Measurements from ENCODE around the gene AKNA. TPM values are rescaled to one million over a fixed set of nuclear protein-coding genes. Genes with fewer than 3 reads are reported as not detected.
A peak's percentile ranks its signal among the peaks of the same experiment; 100 is the strongest.

AKNA gene
- total and polyA plus RNA-seq, 2 of the 8 experiments (the other 6 are each of a cell fraction or from before 2014, with no cell fraction given) = 21.0 to 27.4 TPM

DNA sequence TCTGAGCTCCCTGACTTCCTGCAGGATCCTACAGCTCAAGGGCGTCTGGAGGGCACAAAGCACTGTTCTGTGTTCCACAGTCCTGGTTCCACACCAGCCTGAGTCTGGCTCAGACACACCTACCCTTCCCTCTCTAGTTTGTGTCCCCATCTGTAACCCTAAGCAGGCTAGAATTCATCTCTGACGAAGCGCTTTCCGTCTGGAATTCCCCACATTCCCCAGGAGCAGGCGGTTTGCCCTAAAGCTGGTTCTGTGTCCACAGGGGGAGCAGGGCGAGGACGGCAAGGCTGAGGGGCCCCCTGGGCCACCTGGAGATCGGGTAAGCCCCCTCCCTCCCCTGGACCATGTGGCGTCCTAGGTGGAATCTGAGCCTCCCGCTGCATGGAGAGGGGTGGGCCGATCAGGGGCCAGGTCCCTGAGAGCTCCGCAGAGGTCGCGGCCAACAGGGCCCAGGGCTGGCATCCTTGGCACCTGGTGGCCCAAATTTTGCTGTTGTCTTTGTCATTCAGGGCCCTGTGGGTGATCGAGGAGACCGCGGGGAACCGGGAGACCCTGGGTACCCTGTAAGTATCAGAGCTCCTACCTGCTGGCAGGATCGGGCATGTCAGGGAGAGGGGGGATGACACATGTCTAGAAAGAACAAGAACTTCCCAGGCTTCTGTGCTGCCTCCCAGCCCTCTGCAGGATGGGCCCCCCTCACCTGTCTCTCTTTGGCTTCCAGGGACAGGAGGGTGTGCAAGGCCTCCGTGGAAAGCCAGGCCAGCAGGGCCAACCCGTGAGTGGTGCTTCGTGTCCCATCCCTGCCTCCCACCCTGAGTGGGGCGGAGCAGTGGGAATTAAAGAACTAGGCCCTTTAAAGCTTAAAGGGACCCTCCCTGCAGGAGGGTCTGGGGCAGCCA is 99.3 kb downstream of the AKNA start (continued):
- no peak; the same call in 1 of the 2 replicates for TF ChIP-seq GABPA (IDR thresholded peaks at IDR 0.05; ENCODE audit: borderline replicate concordance, insufficient read depth, low read length)
- no peak for TF ChIP-seq EGR1 (IDR thresholded peaks at IDR 0.05; ENCODE audit: borderline replicate concordance, low read depth, low read length)
- TF ChIP-seq SAP30 (IDR thresholded peaks at IDR 0.05; ENCODE audit: insufficient read depth, insufficient replicate concordance, low read length) = no peak
- no peak for TF ChIP-seq CHD1 (IDR thresholded peaks at IDR 0.05; ENCODE audit: low read depth, low read length)
- no peak for TF ChIP-seq POLR2A (IDR thresholded peaks at IDR 0.05; ENCODE audit: control extremely low read depth in 1 of 2, low read depth in 2 of 2, low read length in 2 of 2)
- no peak for TF ChIP-seq BRCA1 (IDR thresholded peaks at IDR 0.05; ENCODE audit: low read depth, low read length)
- TF ChIP-seq SRF (IDR thresholded peaks at IDR 0.05; ENCODE audit: low read depth, low read length) = no peak
- no peak for TF ChIP-seq JUN (IDR thresholded peaks at IDR 0.05; ENCODE audit: low read depth, low read length)
- peak; percentile 91 for TF ChIP-seq TEAD4 (IDR thresholded peaks at IDR 0.05; ENCODE audit: low read depth, low read length)
- TF ChIP-seq, protein P1, sequence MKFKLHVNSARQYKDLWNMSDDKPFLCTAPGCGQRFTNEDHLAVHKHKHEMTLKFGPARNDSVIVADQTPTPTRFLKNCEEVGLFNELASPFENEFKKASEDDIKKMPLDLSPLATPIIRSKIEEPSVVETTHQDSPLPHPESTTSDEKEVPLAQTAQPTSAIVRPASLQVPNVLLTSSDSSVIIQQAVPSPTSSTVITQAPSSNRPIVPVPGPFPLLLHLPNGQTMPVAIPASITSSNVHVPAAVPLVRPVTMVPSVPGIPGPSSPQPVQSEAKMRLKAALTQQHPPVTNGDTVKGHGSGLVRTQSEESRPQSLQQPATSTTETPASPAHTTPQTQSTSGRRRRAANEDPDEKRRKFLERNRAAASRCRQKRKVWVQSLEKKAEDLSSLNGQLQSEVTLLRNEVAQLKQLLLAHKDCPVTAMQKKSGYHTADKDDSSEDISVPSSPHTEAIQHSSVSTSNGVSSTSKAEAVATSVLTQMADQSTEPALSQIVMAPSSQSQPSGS (IDR thresholded peaks at IDR 0.05; ENCODE audit: low read length) = no peak
- TF ChIP-seq CBX8 (IDR thresholded peaks at IDR 0.05; ENCODE audit: borderline replicate concordance, low read depth, low read length) = no peak
- no peak for TF ChIP-seq POLR2AphosphoS5 (IDR thresholded peaks at IDR 0.05; ENCODE audit: low read depth, low read length)
- peak; percentile 38 for TF ChIP-seq ASH2L (IDR thresholded peaks at IDR 0.05; ENCODE audit: low read length)
- no peak for TF ChIP-seq HDAC6 (IDR thresholded peaks at IDR 0.05; ENCODE audit: low read depth, low read length)
- 0 out of 2 replicates have a peak, but pooled peaks have one; percentile 32 for TF ChIP-seq SP1 (IDR thresholded peaks at IDR 0.05; ENCODE audit: low read depth, low read length)
- peak; percentile 33; the same call in 1 of the 2 replicates for TF ChIP-seq MAFK (IDR thresholded peaks at IDR 0.05; ENCODE audit: low read depth, low read length)
- no peak for TF ChIP-seq RNF2 (IDR thresholded peaks at IDR 0.05; ENCODE audit: borderline replicate concordance, low read depth, low read length, missing control alignments, poor library complexity, severe bottlenecking)
- TF ChIP-seq CHD2 (IDR thresholded peaks at IDR 0.05; ENCODE audit: low read length) = no peak
- no peak for TF ChIP-seq CREB1 (IDR thresholded peaks at IDR 0.05)
- TF ChIP-seq, protein P2, sequence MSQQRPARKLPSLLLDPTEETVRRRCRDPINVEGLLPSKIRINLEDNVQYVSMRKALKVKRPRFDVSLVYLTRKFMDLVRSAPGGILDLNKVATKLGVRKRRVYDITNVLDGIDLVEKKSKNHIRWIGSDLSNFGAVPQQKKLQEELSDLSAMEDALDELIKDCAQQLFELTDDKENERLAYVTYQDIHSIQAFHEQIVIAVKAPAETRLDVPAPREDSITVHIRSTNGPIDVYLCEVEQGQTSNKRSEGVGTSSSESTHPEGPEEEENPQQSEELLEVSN (IDR thresholded peaks at IDR 0.05) = peak; percentile 93
- no peak for TF ChIP-seq EP300 (IDR thresholded peaks at IDR 0.05; ENCODE audit: borderline replicate concordance in 1 of 2, low read depth in 2 of 2, low read length in 2 of 2)
- no peak for TF ChIP-seq RFX5 (IDR thresholded peaks at IDR 0.05; ENCODE audit: borderline replicate concordance, low read depth, low read length)
